ENCODE data around the gene TYW5.
A peak's percentile ranks its signal among the peaks of the same experiment; 100 is the strongest.

Gene TYW5

GRCh38 chr2:199975273-199975895 lies 20.1 kb upstream of the TYW5 start:
- TF ChIP-seq CTCF (IDR thresholded peaks at IDR 0.05) (no peak), ZFX (IDR thresholded peaks at IDR 0.05; ENCODE audit: borderline replicate concordance) (no peak)
- no peak overlapping the region for H3K27ac ChIP-seq

GRCh38 chr2:199973703-199974102 lies 18.4 kb upstream of the TYW5 start:
- TF ChIP-seq ZFX (IDR thresholded peaks at IDR 0.05; ENCODE audit: borderline replicate concordance) (no peak), CTCF (IDR thresholded peaks at IDR 0.05) (peak; percentile 69)
- no peak overlapping the region for H3K27ac ChIP-seq

DNA sequence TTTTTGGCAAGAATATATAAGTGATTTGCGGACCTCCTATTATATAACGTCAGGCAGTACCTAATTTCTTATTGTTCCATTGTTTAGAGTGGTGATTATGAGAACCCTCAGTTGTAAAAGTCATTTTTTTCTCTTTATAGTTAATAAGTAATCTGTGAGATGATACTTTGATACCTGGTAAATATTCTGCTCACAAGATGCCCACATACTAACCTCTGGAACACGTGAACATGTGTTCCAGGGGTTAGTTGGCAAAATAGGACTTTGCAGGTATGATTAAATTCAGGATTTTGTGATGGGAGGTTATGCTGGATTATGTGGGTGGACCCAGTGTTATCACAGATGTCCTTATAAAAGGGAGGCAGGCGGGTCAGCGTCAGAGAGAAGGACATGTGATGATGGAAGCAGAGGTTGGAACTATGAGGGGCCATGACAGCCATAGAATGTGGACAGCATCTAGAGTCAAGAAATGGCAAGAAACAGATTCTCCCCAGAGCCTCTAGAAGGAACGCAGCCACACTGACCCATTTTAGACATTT lies 16.9 kb upstream of the TYW5 start:
- TF ChIP-seq CTCF (IDR thresholded peaks at IDR 0.05) = no peak
- no peak for TF ChIP-seq ZFX (IDR thresholded peaks at IDR 0.05; ENCODE audit: borderline replicate concordance)
- H3K27ac ChIP-seq = no peak overlapping the region

GRCh38 chr2:199968126-199968525 lies 12.8 kb upstream of the TYW5 start:
- TF ChIP-seq ZFX (IDR thresholded peaks at IDR 0.05; ENCODE audit: borderline replicate concordance) = no peak
- no peak for TF ChIP-seq CTCF (IDR thresholded peaks at IDR 0.05)
- no peak overlapping the region for H3K27ac ChIP-seq

DNA sequence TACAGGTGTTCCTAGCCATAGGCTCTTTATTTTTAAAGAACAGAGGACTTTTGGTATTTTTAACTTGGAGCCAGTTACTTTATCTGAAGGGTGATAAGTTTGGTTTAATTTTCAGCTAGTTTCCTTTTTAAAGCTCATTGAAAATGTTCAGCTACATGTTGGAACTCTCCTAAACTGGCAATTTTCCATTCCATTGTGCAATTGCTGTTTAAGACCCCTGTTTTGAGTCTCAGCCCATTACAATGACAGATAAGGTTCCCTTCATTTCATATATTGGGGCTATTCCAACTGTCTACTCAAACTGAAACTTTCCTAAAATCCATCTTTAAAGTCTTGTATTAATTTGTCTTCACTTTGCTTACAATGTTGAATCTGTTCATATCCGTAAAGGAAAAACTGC lies 11.7 kb upstream of the TYW5 start:
- no peak for TF ChIP-seq CTCF (IDR thresholded peaks at IDR 0.05)
- no peak for TF ChIP-seq ZFX (IDR thresholded peaks at IDR 0.05; ENCODE audit: borderline replicate concordance)
- no peak overlapping the region for H3K27ac ChIP-seq

DNA sequence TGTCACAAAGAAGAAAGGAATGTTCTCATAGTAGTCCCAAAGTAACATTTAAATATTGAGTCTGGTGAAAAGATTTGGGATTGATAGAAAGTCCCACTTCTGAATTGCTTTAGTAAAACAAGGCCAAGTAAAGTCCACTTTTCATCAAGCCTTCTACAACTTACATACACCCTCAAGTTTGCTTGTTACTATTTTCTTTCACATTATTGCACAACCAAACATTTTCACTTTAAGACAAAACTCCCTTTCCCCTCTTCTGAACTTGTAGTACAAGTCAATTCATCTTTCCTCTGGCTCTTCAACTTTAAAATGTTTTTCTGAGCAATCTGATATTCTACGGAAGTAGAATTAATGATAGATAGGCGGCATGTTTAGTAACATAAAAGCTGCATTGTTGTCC lies 11.1 kb upstream of the TYW5 start:
- no peak for TF ChIP-seq ZFX (IDR thresholded peaks at IDR 0.05; ENCODE audit: borderline replicate concordance)
- no peak for TF ChIP-seq CTCF (IDR thresholded peaks at IDR 0.05)

GRCh38 chr2:199962203-199962602 lies 6.9 kb upstream of the TYW5 start:
- no peak overlapping the region for H3K27ac ChIP-seq
- TF ChIP-seq CTCF (IDR thresholded peaks at IDR 0.05) (no peak), ZFX (IDR thresholded peaks at IDR 0.05; ENCODE audit: borderline replicate concordance) (no peak)

More for the DNA sequence above, 11.1 kb upstream of the TYW5 start:
- no peak overlapping the region for H3K27ac ChIP-seq
